DLD1 (cell line): Measurements from ENCODE around the gene IRF9.

Source experiments
- in situ Hi-C: cut with HindIII; loops from 2 replicates; pipeline ENCODE4 v1.10.0; 2017; ENCODE audit warnings: low sequenced_read_pairs

The IRF9 gene

DNA sequence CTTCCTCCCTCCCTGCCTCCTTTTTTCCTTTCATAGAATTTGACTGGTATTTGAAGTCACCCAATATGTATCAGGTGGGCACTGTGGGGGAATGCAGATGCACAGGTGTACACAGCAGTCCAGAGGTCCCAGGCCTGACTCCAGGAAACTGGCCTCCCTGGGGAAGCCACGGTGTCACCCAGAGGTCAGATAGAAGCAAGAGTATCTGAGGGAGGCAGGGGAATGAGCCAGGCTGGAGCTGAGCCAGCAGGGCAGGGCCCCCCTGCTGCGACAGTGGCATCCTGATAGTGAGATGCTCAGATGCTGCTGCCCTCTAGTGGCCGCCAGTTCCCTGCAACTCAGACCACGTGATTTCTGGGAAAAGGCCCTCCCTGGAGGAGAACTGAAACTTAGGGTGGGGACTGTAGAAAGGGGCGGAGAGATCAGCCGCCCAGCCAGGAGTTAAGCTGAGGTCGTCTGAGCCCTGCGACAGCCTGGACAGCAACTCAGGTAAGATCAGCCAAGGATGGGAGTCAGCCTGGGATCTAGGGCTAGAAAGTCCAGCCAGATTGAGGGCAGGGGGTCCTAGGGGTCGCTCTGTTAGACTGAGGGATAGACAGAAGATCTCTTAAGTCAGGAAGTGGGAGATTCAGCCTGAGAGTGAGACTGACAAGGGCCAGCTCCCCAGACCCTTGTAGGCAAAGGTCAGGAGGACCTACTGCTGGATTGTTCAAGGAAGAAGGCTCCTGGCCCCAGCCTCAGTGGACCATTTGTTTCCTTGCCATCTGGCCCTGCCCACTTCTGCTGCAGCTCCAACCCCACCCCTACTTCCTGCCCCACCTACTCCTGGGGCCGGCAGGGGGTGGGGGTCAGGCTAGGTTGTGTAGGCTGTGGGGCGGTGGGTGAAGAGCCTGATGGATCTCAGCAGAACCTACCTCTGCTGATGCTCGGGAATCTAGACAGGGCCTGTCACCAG is at the start of gene IRF9:
Gene IRF9 (plus strand): TSS at position 416 of the 955 bp plus-strand sequence. CDS start 880 bp downstream, outside the sequence.
- in situ Hi-C loops = no loop called here

DNA sequence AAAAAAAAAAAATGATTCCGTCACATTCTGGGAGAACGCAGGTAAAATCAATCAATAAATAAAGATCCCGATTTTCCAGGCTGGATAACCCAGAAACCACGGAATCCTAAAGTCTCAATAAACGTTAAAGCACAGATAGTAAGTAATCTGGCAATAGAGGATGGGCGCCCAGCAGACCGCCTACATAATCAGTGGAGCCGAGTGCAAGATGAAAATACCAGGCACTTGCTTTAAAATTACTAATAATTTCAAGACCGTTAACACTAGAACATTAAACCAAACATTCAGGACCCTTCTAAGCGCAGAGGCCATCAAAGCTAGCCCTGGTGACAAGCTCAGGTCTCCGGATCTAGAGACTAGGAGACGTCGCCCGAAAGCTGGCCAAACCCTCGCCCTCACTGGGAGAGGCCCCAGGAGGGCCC is 47.7 kb upstream of the IRF9 start:
- in situ Hi-C loops = no loop called here

DNA sequence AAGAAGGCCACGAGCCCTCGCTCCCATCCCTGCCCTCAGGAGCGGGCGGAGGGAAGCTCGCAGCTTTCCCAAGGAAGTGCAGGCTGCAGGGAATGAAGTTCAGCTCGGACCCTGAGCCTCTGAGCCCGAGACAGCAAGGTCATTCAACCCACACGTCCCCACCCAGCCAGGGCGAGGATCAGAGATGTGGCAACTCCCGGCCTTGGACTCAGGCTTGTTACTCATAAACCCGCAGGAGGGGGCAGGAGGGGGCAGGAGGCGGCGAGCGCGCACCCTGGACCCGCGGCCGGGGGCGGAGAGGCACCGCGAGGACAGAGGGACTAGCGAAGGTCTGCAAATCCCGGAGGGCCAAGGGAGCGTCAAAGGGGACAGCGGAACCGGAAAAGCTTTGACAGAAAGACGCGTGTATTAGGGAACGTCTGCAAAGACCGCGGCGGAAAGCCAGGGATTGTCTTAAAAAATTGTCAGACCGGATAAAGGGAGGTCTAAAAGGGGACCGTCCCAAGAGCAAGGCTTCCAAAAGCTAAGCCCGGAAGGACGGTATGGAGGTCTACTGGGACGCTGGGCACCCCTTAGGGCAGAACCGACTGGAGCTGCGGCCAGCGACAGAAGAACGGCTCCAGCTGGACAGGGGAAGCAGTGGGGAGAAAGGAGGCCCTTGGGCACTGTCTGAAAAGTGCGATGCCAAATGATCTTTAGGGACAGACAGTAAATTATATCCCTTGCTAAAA is 47.1 kb upstream of the IRF9 start:
- in situ Hi-C loops = no loop called here

GRCh38 chr14:24114532-24115421 is 46.3 kb upstream of the IRF9 start, which contains the start of the genes DCAF11 and NRL:
TSS of gene DCAF11 (plus strand) at chr14:24114777. CDS start at chr14:24115595, 818 bp downstream.
TSS of gene NRL (minus strand) at chr14:24114949. CDS start at chr14:24082848, 32,101 bp downstream.
- in situ Hi-C loops = no loop called here

- in situ Hi-C loops = no loop called here
These were observed 45.5 kb upstream of the IRF9 start for GRCh38 chr14:24115422-24116127.

GRCh38 chr14:24116128-24116814 is 44.8 kb upstream of the IRF9 start:
- in situ Hi-C loops = no loop called here

DNA sequence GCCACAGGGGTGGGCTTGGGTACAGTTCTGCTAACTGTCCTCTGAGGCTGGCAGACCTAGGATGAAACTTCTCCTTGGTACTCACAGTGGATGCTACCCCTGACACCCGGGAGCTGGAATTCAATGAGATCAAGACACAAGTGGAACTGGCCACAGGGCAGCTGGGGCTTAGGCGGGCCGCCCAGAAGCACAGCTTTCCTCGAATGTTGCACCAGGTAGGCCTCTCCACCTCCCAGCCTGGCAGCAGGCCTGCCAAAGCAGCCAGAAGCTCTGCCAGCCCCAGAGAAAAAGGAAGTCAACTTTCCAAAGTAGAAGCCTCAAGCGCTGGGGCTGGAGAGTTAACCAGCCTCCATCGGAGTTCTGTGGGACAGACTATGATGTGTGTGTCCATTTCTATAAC is 43.9 kb upstream of the IRF9 start:
- in situ Hi-C loops = no loop called here

GRCh38 chr14:24119691-24120090 is 41.4 kb upstream of the IRF9 start:
- in situ Hi-C loops = no loop called here

GRCh38 chr14:24121210-24121609 is 39.9 kb upstream of the IRF9 start:
- in situ Hi-C loops = no loop called here

DNA sequence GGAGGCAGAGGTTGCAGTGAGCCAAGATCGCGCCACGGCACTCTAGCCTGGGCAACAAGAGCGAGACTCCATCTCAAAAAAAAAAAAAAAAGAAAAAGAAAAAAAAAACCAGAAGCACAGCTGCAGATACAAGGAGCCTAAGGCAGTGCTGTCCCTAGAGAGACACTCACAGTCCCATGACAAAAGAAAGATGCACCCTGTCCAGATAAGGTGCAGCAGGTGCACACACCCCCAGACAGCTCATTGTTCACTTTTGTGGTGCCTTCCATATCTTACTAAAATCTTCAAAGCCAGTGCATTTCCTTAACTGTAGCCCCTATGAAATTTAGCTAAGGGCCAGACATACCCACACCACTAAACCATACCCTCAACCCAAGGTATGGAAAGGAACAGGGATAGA is 38.6 kb upstream of the IRF9 start:
- in situ Hi-C loops = no loop called here

DNA sequence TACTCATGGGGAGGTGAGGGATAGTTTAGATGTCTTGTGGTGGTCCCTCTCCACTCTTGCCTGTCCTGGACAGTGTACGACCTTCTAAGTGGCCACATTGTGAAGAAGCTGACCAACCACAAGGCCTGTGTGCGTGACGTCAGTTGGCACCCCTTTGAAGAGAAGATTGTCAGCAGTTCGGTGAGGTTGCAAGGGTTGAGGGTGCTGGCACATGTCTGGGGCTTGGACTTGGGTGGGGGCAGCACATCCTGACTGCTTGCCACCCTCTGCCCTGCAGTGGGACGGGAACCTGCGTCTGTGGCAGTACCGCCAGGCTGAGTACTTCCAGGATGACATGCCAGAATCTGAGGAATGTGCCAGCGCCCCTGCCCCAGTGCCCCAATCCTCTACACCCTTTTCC is 38.2 kb upstream of the IRF9 start:
- in situ Hi-C loops = no loop called here

- in situ Hi-C loops = no loop called here
These were observed 37.3 kb upstream of the IRF9 start for GRCh38 chr14:24123424-24124417.

GRCh38 chr14:24126939-24127338 is 34.1 kb upstream of the IRF9 start:
- in situ Hi-C loops = no loop called here

- in situ Hi-C loops = no loop called here
These were observed 33.4 kb upstream of the IRF9 start for GRCh38 chr14:24127673-24128072.

- in situ Hi-C loops = no loop called here
These were observed 31.6 kb upstream of the IRF9 start for GRCh38 chr14:24129410-24129998.

- in situ Hi-C loops = no loop called here
These were observed 30.7 kb upstream of the IRF9 start, which contains the start of gene FITM1 for GRCh38 chr14:24130380-24130716. TSS of gene FITM1 (plus strand) at chr14:24130659. CDS start at chr14:24131564, 905 bp downstream.

DNA sequence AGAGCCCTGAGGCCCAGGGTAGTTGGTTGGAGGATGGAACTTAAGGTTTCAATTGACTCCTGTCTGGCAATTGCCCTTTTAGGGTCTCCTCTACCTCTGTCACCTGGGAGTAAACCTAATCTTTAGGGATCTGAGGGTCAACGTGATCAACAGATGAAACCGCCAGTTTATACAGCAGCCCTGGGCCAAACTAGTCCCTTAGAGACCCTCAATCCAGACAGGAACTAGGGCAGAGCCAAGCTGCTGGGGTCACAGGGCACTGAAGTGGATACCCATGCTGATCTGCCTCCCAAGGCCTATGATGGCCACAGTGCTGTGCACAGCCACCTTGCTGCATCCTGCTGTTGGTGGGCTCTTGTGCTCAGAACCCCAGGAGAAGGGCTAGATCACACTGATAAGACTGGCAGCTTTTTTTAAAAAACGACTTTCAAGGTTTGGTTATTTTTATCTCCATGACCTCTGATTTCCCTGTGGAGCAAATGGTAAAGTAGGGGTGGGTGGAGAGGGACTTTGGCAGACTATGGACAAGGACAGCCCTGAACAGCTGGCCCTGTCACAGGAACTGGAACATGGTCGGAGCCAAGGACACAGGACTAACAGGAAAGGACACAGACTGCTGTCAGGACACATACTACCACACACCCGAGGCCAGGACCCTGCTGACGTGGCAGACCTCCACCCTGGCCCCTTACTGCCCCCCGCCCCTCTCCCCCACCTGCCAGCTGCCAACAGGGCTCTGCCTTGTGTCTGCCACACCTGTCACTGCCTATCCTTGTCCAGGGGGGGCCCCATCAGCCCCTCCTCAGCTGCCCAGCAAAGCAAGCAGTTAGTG is 30.1 kb upstream of the IRF9 start:
- in situ Hi-C loops = no loop called here
